ENCODE results near the gene PTPN2. TPM values are rescaled to one million over a fixed set of nuclear protein-coding genes. Genes with fewer than 3 reads are reported as not detected.

The PTPN2 gene
- polyA plus RNA-seq, 1 donor from 2014 or later = 45.7 TPM

- no peaks in the 10 kb centered on the region for H3K79me2 ChIP-seq (replicated peaks; ENCODE audit: insufficient read depth, low read length)
- H3K27me3 ChIP-seq (ENCODE audit: insufficient read depth, low read depth, low read length) = no peaks in the 10 kb centered on the region
- H2AFZ ChIP-seq (ENCODE audit: low read depth, low read length) = no peak overlapping the region
- H3K36me3 ChIP-seq (ENCODE audit: insufficient read depth, low read length) = no peaks in the 10 kb centered on the region
- no peak overlapping the region for H3K4me3 ChIP-seq (ENCODE audit: low read length)
- no peaks in the 10 kb centered on the region for H3K9me2 ChIP-seq (ENCODE audit: insufficient read depth, low read length)
- no peak overlapping the region for H3K27ac ChIP-seq (ENCODE audit: low read length)
- no peaks in the 10 kb centered on the region for H3F3A ChIP-seq (ENCODE audit: insufficient read depth, low read length, poor library complexity, severe bottlenecking)
- no peaks in the 10 kb centered on the region for H3K9me3 ChIP-seq (ENCODE audit: low read length)
- TF ChIP-seq EZH2 (IDR thresholded peaks at IDR 0.05; ENCODE audit: borderline replicate concordance, insufficient read depth, low read length, poor library complexity, severe bottlenecking) (no peak), POLR2AphosphoS5 (IDR thresholded peaks at IDR 0.05) (no peak), MXI1 (conservative IDR thresholded peaks at IDR 0.05; ENCODE audit: poor library complexity, severe bottlenecking) (no peak), EP300 (conservative IDR thresholded peaks at IDR 0.05; ENCODE audit: poor library complexity, severe bottlenecking) (no peak), RAD21 (conservative IDR thresholded peaks at IDR 0.05) (no peak), SMC3 (conservative IDR thresholded peaks at IDR 0.05; ENCODE audit: poor library complexity) (no peak), TAF1 (IDR thresholded peaks at IDR 0.05; ENCODE audit: low read depth) (no peak), REST (IDR thresholded peaks at IDR 0.05; ENCODE audit: borderline replicate concordance) (no peak)
- TF ChIP-seq, protein P1, sequence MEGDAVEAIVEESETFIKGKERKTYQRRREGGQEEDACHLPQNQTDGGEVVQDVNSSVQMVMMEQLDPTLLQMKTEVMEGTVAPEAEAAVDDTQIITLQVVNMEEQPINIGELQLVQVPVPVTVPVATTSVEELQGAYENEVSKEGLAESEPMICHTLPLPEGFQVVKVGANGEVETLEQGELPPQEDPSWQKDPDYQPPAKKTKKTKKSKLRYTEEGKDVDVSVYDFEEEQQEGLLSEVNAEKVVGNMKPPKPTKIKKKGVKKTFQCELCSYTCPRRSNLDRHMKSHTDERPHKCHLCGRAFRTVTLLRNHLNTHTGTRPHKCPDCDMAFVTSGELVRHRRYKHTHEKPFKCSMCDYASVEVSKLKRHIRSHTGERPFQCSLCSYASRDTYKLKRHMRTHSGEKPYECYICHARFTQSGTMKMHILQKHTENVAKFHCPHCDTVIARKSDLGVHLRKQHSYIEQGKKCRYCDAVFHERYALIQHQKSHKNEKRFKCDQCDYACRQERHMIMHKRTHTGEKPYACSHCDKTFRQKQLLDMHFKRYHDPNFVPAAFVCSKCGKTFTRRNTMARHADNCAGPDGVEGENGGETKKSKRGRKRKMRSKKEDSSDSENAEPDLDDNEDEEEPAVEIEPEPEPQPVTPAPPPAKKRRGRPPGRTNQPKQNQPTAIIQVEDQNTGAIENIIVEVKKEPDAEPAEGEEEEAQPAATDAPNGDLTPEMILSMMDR (IDR thresholded peaks at IDR 0.05; ENCODE audit: poor library complexity, severe bottlenecking) = no peak
- H4K20me1 ChIP-seq (ENCODE audit: insufficient read depth) = no peaks in the 10 kb centered on the region
- no peak overlapping the region for H3K4me2 ChIP-seq (ENCODE audit: low read length)
- no peak overlapping the region for H3K9ac ChIP-seq (ENCODE audit: low read length)
Observed at GRCh38 chr18:12773369-12773768, 110.7 kb downstream of the PTPN2 start.

DNA sequence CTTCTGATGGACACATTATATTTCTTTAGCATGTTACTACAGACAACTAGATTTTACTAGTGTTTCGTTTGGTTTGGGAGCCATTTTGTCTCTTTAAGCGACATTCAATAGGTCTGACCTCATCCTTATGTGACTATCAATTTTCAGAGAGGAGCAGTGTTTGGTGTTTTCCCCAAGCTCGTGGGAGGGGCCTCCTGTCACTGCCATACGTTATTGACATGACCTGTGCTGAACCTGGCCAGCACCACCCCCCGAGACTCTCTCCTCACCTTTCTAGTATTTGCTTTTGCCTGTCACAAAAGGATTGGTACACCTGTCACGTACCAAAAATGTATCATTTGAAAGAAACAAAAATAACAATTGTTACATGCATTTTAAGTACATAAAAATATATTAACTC, 111.9 kb downstream of the PTPN2 start:
- Histone ChIP-seq H3K4me2 (ENCODE audit: low read length) (no peak overlapping the region), H3K79me2 (replicated peaks; ENCODE audit: insufficient read depth, low read length) (no peaks in the 10 kb centered on the region), H4K20me1 (ENCODE audit: insufficient read depth) (no peaks in the 10 kb centered on the region), H3K27ac (ENCODE audit: low read length) (no peak overlapping the region), H2AFZ (ENCODE audit: low read depth, low read length) (no peak overlapping the region), H3K36me3 (ENCODE audit: insufficient read depth, low read length) (no peaks in the 10 kb centered on the region), H3K27me3 (ENCODE audit: insufficient read depth, low read depth, low read length) (no peaks in the 10 kb centered on the region), H3K4me3 (ENCODE audit: low read length) (no peak overlapping the region), H3K9me2 (ENCODE audit: insufficient read depth, low read length) (no peaks in the 10 kb centered on the region), H3K9me3 (ENCODE audit: low read length) (no peaks in the 10 kb centered on the region), H3F3A (ENCODE audit: insufficient read depth, low read length, poor library complexity, severe bottlenecking) (no peaks in the 10 kb centered on the region), H3K9ac (ENCODE audit: low read length) (no peak overlapping the region)
- TF ChIP-seq REST (IDR thresholded peaks at IDR 0.05; ENCODE audit: borderline replicate concordance) (no peak), MXI1 (conservative IDR thresholded peaks at IDR 0.05; ENCODE audit: poor library complexity, severe bottlenecking) (no peak), POLR2AphosphoS5 (IDR thresholded peaks at IDR 0.05) (no peak), TAF1 (IDR thresholded peaks at IDR 0.05; ENCODE audit: low read depth) (no peak), SMC3 (conservative IDR thresholded peaks at IDR 0.05; ENCODE audit: poor library complexity) (no peak), EP300 (conservative IDR thresholded peaks at IDR 0.05; ENCODE audit: poor library complexity, severe bottlenecking) (no peak), RAD21 (conservative IDR thresholded peaks at IDR 0.05) (no peak), EZH2 (IDR thresholded peaks at IDR 0.05; ENCODE audit: borderline replicate concordance, insufficient read depth, low read length, poor library complexity, severe bottlenecking) (no peak)
- TF ChIP-seq, protein P1 (IDR thresholded peaks at IDR 0.05; ENCODE audit: poor library complexity, severe bottlenecking) = no peak

Data from neural cell (in vitro differentiated cells).